ENCODE measurements around the gene RAB11B.
"Not testable (repeated sequence)": the region's sequence is repeated elsewhere in the genome, so short reads cannot be mapped to it uniquely, and the experiment has no call there.

Gene RAB11B

GRCh38 chr19:8441725-8442544 lies 51.8 kb downstream of the RAB11B start:
- DNase-seq, result no peak

DNA sequence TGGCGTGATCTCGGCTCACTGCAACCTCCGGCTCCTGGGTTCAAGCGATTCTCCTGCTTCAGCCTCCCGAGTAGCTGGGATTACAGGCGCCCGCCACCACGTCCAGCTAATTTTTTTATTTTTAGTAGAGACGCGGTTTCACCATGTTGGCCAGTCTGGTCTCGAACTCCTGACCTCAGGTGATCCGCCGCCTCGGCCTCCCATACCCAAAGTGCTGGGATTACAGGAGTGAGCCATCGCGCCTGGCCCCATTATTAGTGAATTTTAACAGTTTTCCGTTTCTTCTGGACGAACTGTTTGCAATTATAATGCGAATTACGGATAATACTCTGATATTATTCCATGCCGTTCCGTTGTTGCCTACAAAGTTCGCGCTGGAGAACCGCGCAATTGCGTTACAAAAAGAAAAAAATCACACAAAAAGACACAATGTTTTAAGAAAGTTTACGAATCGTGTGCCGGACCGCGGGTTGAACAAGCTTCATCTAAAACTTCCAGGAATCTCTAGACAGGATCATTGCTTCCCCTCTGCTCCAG lies 54.0 kb downstream of the RAB11B start:
- not testable (repeated sequence) for DNase-seq

DNA sequence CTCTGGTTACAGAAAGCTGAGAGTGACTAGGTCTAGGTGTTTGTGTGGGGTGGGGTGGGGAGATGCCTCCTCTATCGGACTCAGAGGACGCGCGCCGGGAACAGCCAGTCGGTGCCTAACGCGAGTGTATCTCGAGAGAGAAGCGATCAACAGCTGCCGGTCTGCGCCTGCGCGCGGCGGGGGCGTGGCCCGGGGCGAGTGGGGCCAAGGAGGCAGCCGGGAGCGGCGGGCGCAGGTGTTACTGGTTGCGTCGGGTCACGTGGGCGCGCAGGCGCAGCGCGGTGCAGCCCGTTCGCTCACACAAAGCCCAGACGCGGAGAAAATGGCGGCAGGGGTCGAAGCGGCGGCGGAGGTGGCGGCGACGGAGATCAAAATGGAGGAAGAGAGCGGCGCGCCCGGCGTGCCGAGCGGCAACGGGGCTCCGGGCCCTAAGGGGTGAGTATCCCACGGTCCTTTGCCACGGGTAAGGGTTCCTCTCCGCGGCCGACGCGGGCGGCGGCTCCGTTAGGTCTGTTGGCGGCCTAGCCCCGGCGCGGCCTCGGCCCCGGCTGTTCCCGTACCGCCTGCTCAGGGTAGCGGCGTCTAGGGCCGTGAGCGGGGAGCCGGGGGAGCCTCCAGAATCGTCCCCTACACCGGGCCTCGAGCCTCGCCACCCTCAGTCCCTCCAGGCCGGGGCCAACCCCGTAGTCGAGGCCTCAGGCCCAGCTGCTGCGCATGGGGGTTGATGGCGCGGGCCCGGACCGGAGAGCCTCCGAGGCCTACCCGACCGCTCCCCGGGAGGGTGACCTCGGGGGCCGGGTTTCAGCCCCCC lies 54.7 kb downstream of the RAB11B start, which contains the start of gene HNRNPM:
HNRNPM (plus strand) TSS at position 299 of the 811 bp plus-strand sequence; CDS start at position 323, 24 bp downstream.
- peak; percentile 75 for DNase-seq

GRCh38 chr19:8445488-8446001 lies 55.4 kb downstream of the RAB11B start:
- no peak for DNase-seq

- DNase-seq, result no peak
Observed at GRCh38 chr19:8446061-8446709, 56.0 kb downstream of the RAB11B start.

DNA sequence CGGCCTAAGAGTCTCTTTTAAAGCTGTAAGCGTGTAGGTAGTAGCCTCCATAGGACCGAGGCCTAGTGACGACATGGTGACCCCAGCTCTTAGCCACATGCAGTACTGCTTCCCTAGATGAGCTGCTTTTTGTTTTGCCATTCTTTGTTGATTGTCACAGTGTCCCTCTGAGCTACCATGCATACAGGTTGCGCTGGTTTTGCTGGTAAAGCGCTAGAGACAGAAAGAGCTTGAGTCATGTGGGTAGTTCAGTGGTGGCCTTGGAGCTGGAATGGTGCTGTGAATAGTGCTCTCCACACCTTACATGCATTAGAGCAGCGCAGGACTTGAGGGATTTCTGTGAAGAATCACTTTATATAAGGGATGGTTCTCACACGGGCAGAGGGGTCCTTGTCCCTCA lies 59.7 kb downstream of the RAB11B start:
- DNase-seq, result no peak

GRCh38 chr19:8451377-8451776 lies 61.2 kb downstream of the RAB11B start:
- DNase-seq, result no peak

GRCh38 chr19:8451885-8452284 lies 61.7 kb downstream of the RAB11B start:
- no peak for DNase-seq

GRCh38 chr19:8452446-8453123 lies 62.4 kb downstream of the RAB11B start:
- DNase-seq, result no peak

DNA sequence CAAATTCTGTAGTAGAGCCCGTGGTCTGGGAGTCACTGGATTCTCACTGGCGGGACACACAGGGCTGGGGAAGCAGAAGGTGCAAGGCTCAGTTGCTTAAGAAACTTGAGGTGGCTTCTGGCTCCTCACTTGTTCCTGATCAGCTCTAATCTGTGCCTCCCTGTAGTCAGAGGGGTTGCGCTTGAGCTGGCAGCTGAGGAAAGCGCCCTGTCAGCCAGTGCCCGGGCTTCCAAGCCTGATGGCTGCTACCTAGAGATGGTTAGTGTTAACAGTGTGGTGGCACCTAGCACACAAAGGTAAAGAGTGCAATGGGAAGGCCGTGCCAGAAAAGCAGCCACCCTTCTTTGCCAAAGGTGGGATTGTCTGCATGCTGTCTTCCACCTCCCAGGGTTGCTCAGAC lies 63.5 kb downstream of the RAB11B start:
- no peak for DNase-seq
